ENCODE measurements around the gene VPS9D1. TPM values are rescaled to one million over a fixed set of nuclear protein-coding genes. Genes with fewer than 3 reads are reported as not detected.

Gene VPS9D1
- total RNA-seq, 4 donors from 2014 or later: 4.4 to 10.1 (median 7.3) TPM

DNA sequence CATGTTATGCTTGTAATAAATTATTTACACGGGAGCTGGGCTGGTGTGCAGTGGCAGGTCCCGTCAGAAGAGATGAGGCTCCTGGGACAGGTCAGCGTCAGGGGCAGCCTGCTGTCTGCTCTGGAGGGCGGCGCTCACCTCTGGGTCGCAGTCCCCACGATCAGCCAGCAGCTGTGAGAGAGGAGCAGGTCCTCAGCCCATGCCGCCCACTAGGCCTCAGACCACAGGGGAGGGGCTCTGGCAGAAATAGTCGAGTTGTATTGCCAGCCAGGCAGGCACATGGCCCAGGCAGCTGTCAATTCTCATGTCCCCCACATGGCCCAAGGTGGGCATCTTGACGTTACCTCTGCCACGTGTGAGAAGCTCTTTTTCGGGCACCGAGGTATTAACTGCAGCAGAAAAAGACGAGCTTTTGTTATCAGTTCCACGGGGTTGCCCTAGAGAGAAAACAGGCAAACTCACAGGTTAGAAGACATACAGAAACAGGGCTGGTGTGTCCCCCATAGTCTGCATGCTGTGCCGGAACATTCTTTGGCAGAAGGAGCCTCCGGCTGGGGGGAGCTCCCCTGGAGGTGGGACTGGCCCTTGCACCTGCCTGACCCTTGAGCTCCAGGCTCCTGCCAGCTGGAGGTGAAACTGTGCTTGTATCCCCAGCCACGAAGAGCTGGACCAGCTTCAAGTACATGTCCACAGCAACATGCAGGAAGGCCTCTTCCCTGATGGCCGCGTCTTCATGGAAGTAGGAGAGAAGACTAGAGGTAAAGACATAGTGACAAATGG is 18.0 kb upstream of the VPS9D1 start:
- no peak for ATAC-seq
- Histone ChIP-seq H3K9me3 (no peaks in the 10 kb centered on the region), H3K27me3 (no peaks in the 10 kb centered on the region), H3K27ac (no peak overlapping the region), H3K36me3 (peaks cover 0 to 75% of the 10 kb centered on the region in 2 donors), H3K4me1 (no peaks in the 10 kb centered on the region), H3K4me3 (no peak overlapping the region)
- TF ChIP-seq POLR2AphosphoS5 (IDR thresholded peaks at IDR 0.05): no peak
- TF ChIP-seq EP300 (IDR thresholded peaks at IDR 0.05): no peak
- TF ChIP-seq POLR2A (IDR thresholded peaks at IDR 0.05): no peak
- TF ChIP-seq, protein P1, sequence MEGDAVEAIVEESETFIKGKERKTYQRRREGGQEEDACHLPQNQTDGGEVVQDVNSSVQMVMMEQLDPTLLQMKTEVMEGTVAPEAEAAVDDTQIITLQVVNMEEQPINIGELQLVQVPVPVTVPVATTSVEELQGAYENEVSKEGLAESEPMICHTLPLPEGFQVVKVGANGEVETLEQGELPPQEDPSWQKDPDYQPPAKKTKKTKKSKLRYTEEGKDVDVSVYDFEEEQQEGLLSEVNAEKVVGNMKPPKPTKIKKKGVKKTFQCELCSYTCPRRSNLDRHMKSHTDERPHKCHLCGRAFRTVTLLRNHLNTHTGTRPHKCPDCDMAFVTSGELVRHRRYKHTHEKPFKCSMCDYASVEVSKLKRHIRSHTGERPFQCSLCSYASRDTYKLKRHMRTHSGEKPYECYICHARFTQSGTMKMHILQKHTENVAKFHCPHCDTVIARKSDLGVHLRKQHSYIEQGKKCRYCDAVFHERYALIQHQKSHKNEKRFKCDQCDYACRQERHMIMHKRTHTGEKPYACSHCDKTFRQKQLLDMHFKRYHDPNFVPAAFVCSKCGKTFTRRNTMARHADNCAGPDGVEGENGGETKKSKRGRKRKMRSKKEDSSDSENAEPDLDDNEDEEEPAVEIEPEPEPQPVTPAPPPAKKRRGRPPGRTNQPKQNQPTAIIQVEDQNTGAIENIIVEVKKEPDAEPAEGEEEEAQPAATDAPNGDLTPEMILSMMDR (IDR thresholded peaks at IDR 0.05): no peak
- 82% methylated on average over 7 of the region's 20 CpGs; no CpG with 5 or more reads in 1 of the 2 donors for WGBS, 2 donors (ENCODE audit: low coverage in 1 of 2)

DNA sequence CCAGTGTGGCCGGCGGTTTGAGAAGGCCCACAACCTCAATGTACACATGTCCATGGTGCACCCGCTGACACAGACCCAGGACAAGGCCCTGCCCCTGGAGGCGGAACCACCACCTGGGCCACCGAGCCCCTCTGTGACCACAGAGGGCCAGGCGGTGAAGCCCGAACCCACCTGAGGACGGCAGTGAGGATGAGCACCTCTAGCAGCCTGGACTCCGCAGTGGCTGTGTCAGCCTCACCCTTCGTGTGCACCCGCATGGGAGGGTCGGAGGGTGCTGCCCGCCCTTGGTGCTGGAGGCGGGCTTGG is 17.3 kb upstream of the VPS9D1 start:
- WGBS, 2 donors (ENCODE audit: low coverage in 1 of 2): 100% methylated on average over 1 of the region's 14 CpGs
- H3K4me1 ChIP-seq: no peaks in the 10 kb centered on the region
- no peak overlapping the region for H3K27ac ChIP-seq

DNA sequence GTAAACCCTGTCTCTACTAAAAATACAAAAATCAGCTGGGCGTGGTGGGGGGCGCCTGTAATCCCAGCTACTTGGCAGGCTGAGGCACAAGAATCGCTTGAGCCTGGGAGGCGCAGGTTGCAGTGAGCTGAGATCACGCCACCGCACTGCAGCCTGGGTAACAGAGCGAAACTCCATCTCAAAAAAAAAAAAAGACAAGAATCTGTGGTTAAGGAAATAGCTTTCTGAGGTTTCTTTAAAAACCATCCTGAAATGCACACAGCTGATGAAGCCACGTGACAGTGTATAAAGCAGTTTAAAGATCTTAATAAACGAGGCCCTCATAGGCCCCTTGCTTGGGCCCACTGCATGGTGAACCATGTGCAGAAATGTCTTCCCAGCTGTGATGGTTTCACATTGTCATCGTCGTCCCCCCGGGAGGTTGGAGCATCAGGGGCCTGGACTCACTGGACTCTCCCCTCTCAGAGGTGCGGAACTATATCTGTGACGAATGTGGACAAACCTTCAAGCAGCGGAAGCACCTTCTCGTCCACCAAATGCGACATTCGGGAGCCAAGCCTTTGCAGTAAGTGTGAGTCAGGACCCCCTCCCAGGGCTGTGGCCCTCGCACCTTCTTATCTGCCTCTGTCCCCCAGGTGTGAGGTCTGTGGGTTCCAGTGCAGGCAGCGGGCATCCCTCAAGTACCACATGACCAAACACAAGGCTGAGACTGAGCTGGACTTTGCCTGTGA is 16.8 kb upstream of the VPS9D1 start:
- Histone ChIP-seq H3K27me3 (no peaks in the 10 kb centered on the region), H3K27ac (no peak overlapping the region), H3K4me1 (no peaks in the 10 kb centered on the region), H3K9me3 (no peaks in the 10 kb centered on the region), H3K4me3 (no peak overlapping the region), H3K36me3 (peaks cover 0 to 87% of the 10 kb centered on the region in 2 donors)
- TF ChIP-seq POLR2A (IDR thresholded peaks at IDR 0.05) (no peak), EP300 (IDR thresholded peaks at IDR 0.05) (no peak), POLR2AphosphoS5 (IDR thresholded peaks at IDR 0.05) (no peak)
- TF ChIP-seq, protein P1 (IDR thresholded peaks at IDR 0.05): no peak
- ATAC-seq: no peak
- 85 to 86% methylated on average over 8 to 14 of the region's 20 CpGs for WGBS, 2 donors (ENCODE audit: low coverage in 1 of 2)

More for the DNA sequence above, 17.3 kb upstream of the VPS9D1 start:
- ATAC-seq: no peak
- Histone ChIP-seq H3K4me3 (no peak overlapping the region), H3K27me3 (no peaks in the 10 kb centered on the region), H3K36me3 (peaks cover 0 to 82% of the 10 kb centered on the region in 2 donors), H3K9me3 (no peaks in the 10 kb centered on the region)
- TF ChIP-seq EP300 (IDR thresholded peaks at IDR 0.05): no peak
- TF ChIP-seq POLR2AphosphoS5 (IDR thresholded peaks at IDR 0.05): no peak
- TF ChIP-seq POLR2A (IDR thresholded peaks at IDR 0.05): no peak
- TF ChIP-seq, protein P1 (IDR thresholded peaks at IDR 0.05): no peak

DNA sequence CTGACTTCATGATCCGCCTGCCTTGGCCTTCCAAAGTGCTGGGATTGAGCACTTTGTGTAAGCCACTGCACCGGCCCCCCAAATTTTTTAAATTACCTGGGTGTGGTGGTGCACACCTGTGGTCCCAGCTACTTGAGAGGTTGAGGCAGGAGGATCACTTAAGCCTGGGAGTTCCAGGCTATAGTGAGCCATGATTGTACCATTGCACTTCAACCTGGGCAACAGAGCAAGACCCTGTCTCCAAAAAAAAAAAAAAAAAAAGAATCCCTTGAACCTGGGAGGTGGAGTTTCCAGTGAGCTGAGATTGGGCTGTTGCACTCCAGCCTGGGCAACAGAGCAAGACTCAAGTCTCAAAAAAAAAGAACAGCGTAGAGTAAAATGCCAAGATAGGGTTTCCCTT is 15.9 kb upstream of the VPS9D1 start:
- Histone ChIP-seq H3K27me3 (no peaks in the 10 kb centered on the region), H3K9me3 (no peaks in the 10 kb centered on the region), H3K36me3 (peaks cover 0 to 97% of the 10 kb centered on the region in 2 donors), H3K27ac (no peak overlapping the region), H3K4me3 (no peak overlapping the region), H3K4me1 (no peaks in the 10 kb centered on the region)
- ATAC-seq: no peak
- WGBS, 2 donors (ENCODE audit: low coverage in 1 of 2): 90 to 100% methylated on average over 1 to 2 of the region's 3 CpGs
- TF ChIP-seq, protein P1 (IDR thresholded peaks at IDR 0.05): no peak
- TF ChIP-seq EP300 (IDR thresholded peaks at IDR 0.05): no peak
- no peak for TF ChIP-seq POLR2AphosphoS5 (IDR thresholded peaks at IDR 0.05)
- no peak for TF ChIP-seq POLR2A (IDR thresholded peaks at IDR 0.05)

All from gastroesophageal sphincter (tissue), 4 donors.